H9 (cell line): ENCODE measurements around the gene TMEM107. TPM values are rescaled to one million over a fixed set of nuclear protein-coding genes. Genes with fewer than 3 reads are reported as not detected.

Experiments
- DNase-seq: peaks from one replicate; pipeline ENCODE4 v3.0.0-alpha.2; 2017
- H2AFZ ChIP-seq: one replicate; pipeline ENCODE4 v1.6.1; 2013; ENCODE audit warnings: mild to moderate bottlenecking, low read length, control low read depth, moderate library complexity
- H2AK5ac ChIP-seq: 2 replicates; pipeline ENCODE4 v1.6.1; 2013; ENCODE audit warnings: low read length, control low read depth, mixed read lengths; ENCODE audit not compliant: insufficient read length
- H2BK120ac ChIP-seq: one replicate; pipeline ENCODE4 v1.6.1; 2013; ENCODE audit warnings: low read depth, mild to moderate bottlenecking, low read length, control low read depth, inconsistent platforms; ENCODE audit not compliant: poor library complexity, severe bottlenecking
- H2BK12ac ChIP-seq: 2 replicates; pipeline ENCODE4 v1.6.1; 2013; ENCODE audit warnings: low read length, control low read depth, mixed read lengths, low read depth; ENCODE audit not compliant: insufficient read length
- H2BK15ac ChIP-seq: 2 replicates; pipeline ENCODE4 v1.6.1; 2013; ENCODE audit warnings: low read depth, low read length, control low read depth
- H2BK20ac ChIP-seq: one replicate; pipeline ENCODE4 v1.6.1; 2013; ENCODE audit warnings: low read depth, mild to moderate bottlenecking, low read length, control low read depth, inconsistent platforms; ENCODE audit not compliant: poor library complexity, severe bottlenecking
- H2BK5ac ChIP-seq: 2 replicates; pipeline ENCODE4 v1.6.1; 2013; ENCODE audit warnings: low read length, control low read depth, mixed read lengths; ENCODE audit not compliant: insufficient read length
- H3K14ac ChIP-seq: 2 replicates; pipeline ENCODE4 v1.6.1; 2013; ENCODE audit warnings: low read length, control low read depth; ENCODE audit not compliant: insufficient read depth
- H3K18ac ChIP-seq: 2 replicates; pipeline ENCODE4 v1.6.1; 2013; ENCODE audit warnings: low read depth, mild to moderate bottlenecking, mixed read lengths, low read length, control low read depth; ENCODE audit not compliant: insufficient read length
- H3K23ac ChIP-seq: 2 replicates; pipeline ENCODE4 v1.6.1; 2013; ENCODE audit warnings: low read length, control low read depth, mixed read lengths, low read depth; ENCODE audit not compliant: insufficient read length
- H3K23me2 ChIP-seq: 2 replicates; pipeline ENCODE4 v1.6.1; 2013; ENCODE audit warnings: low read depth, mild to moderate bottlenecking, mixed read lengths, low read length, control low read depth; ENCODE audit not compliant: insufficient read length, poor library complexity, severe bottlenecking
- H3K27ac ChIP-seq: 2 replicates; pipeline ENCODE4 v1.5.1; 2013; ENCODE audit warnings: low read length, control low read depth, mixed read lengths, low read depth; ENCODE audit not compliant: insufficient read length
- H3K27me3 ChIP-seq: 2 replicates; pipeline ENCODE4 v1.6.1; 2013; ENCODE audit warnings: low read length, control low read depth, inconsistent platforms; ENCODE audit not compliant: insufficient read depth
- H3K4ac ChIP-seq: 2 replicates; pipeline ENCODE4 v1.6.1; 2013; ENCODE audit warnings: low read depth, mild to moderate bottlenecking, control low read depth, inconsistent platforms, low read length, moderate library complexity
- H3K4me1 ChIP-seq: 2 replicates; pipeline ENCODE4 v1.6.1; 2013; ENCODE audit warnings: low read length, control low read depth, inconsistent platforms; ENCODE audit not compliant: insufficient read depth
- H3K4me2 ChIP-seq: 2 replicates; pipeline ENCODE4 v1.6.1; 2013; ENCODE audit warnings: low read length, control low read depth, mixed read lengths; ENCODE audit not compliant: insufficient read length, insufficient read depth
- H3K56ac ChIP-seq: 2 replicates; pipeline ENCODE4 v1.6.1; 2013; ENCODE audit warnings: low read depth, mild to moderate bottlenecking, mixed read lengths, low read length, control low read depth; ENCODE audit not compliant: insufficient read length
- H3K79me1 ChIP-seq: 2 replicates; pipeline ENCODE4 v1.6.1; 2013; ENCODE audit warnings: low read depth, mild to moderate bottlenecking, moderate library complexity, low read length, control low read depth, inconsistent platforms; ENCODE audit not compliant: insufficient read depth, poor library complexity, severe bottlenecking
- H3K79me2 ChIP-seq: 2 replicates; pipeline ENCODE4 v1.6.1; 2013; ENCODE audit warnings: low read length, control low read depth, inconsistent platforms; ENCODE audit not compliant: insufficient read depth
- H3K9ac ChIP-seq: 2 replicates; pipeline ENCODE4 v1.6.1; 2013; ENCODE audit warnings: low read length, control low read depth, mixed read lengths; ENCODE audit not compliant: insufficient read length; ENCODE audit errors: extremely low read depth
- H3K9me3 ChIP-seq: one replicate; pipeline ENCODE4 v1.6.1; 2013; ENCODE audit warnings: low read depth, low read length, inconsistent platforms; ENCODE audit not compliant: control insufficient read depth
- H3T11ph ChIP-seq: one replicate; pipeline ENCODE4 v1.6.1; 2013; ENCODE audit warnings: mild to moderate bottlenecking, low read length, control low read depth, inconsistent platforms
- H4K20me1 ChIP-seq: one replicate; pipeline ENCODE4 v1.6.1; 2013; ENCODE audit not compliant: control insufficient read depth, insufficient read length, insufficient read depth
- H4K5ac ChIP-seq: 2 replicates; pipeline ENCODE4 v1.6.1; 2013; ENCODE audit warnings: low read depth, mild to moderate bottlenecking, mixed read lengths, low read length, control low read depth; ENCODE audit not compliant: insufficient read length
- H4K8ac ChIP-seq: replicated peaks from 2 replicates; pipeline ENCODE4 v1.6.1; 2013; ENCODE audit warnings: low read length, control low read depth, mixed read lengths, low read depth; ENCODE audit not compliant: insufficient read length
- H4K91ac ChIP-seq: 2 replicates; pipeline ENCODE4 v1.6.1; 2013; ENCODE audit warnings: low read depth, mild to moderate bottlenecking, moderate library complexity, mixed read lengths, low read length, control low read depth; ENCODE audit not compliant: insufficient read length
- H3K27ac Mint-ChIP-seq, 3 experiments: 2 replicates in 2 of 3; 3 replicates in 1 of 3; pipeline ENCODE4 v1.8.0; 2020 to 2021; ENCODE audit warnings: mixed read lengths in 3 of 3, mild to moderate bottlenecking in 1 of 3, moderate library complexity in 1 of 3
- H3K27me3 Mint-ChIP-seq: 2 replicates; pipeline ENCODE4 v1.8.0; 2021; ENCODE audit warnings: low read depth, mild to moderate bottlenecking, moderate library complexity, mixed read lengths
- H3K36me3 Mint-ChIP-seq, 3 experiments: 2 replicates in 2 of 3; 3 replicates in 1 of 3; pipeline ENCODE4 v1.8.0; 2020 to 2021; ENCODE audit warnings: low read depth in 3 of 3, mixed read lengths in 3 of 3; ENCODE audit not compliant: insufficient read depth in 1 of 3
- H3K4me1 Mint-ChIP-seq, 2 experiments: 2 replicates each; pipeline ENCODE4 v1.8.0; 2020; ENCODE audit warnings: mixed read lengths in 2 of 2
- H3K4me3 Mint-ChIP-seq, 2 experiments: 2 replicates in 1 of 2; 3 replicates in 1 of 2; pipeline ENCODE4 v1.8.0; 2020 to 2021; ENCODE audit warnings: mild to moderate bottlenecking in 2 of 2, mixed read lengths in 2 of 2, moderate library complexity in 1 of 2
- H3K9me3 Mint-ChIP-seq, 2 experiments: 2 replicates in 1 of 2; 3 replicates in 1 of 2; pipeline ENCODE4 v1.8.0; 2020; ENCODE audit warnings: mild to moderate bottlenecking in 2 of 2, mixed read lengths in 2 of 2, moderate library complexity in 1 of 2
- WGBS: extraction: QIAGEN DNeasy Blood & Tissue Kit; methylation state at CpG from one replicate; pipeline ENCODE4 v1.1.7; 2013; ENCODE audit warnings: missing lambda C conversion rate, low lambda C conversion rate, mixed read lengths; ENCODE audit not compliant: insufficient read length; ENCODE audit errors: extremely low coverage; 5-methylcytosine and 5-hydroxymethylcytosine counted together
- total RNA-seq: library from RNA; stranded (reverse); gene quantifications from 2 replicates; pipeline ENCODE4 v1.2.1, GENCODE V29; 2021
- TF ChIP-seq, protein P1 (sequence below): fragments of 200-600 bp; sonication (generic); conservative IDR thresholded peaks from 3 replicates; pipeline ENCODE4 v1.8.0; 2021; ENCODE audit warnings: antibody characterized with exemption, mild to moderate bottlenecking

Gene TMEM107
- total RNA-seq, 1 experiment from 2014 or later = 12.7 TPM

- Histone ChIP-seq H2BK12ac (no peak overlapping the region), H2BK120ac (no peak overlapping the region), H2BK5ac (no peak overlapping the region), H3K4ac (no peak overlapping the region), H3K4me2 (no peak overlapping the region), H3K4me1 (peaks cover 9% of the 10 kb centered on the region; the same call in 1 of the 2 replicates), H3K9me3 (no peaks in the 10 kb centered on the region), H3K23ac (no peak overlapping the region), H3K27ac (no peak overlapping the region), H3K18ac (no peak overlapping the region), H3T11ph (no peak overlapping the region), H2AK5ac (no peak overlapping the region), H2BK15ac (no peak overlapping the region), H4K8ac (no peak overlapping the region), H3K27me3 (peaks cover 2% of the 10 kb centered on the region; the same call in 1 of the 2 replicates), H4K5ac (no peak overlapping the region), H3K9ac (no peak overlapping the region), H2BK20ac (no peak overlapping the region), H4K20me1 (peaks cover 3% of the 10 kb centered on the region), H3K23me2 (peaks cover 16% of the 10 kb centered on the region), H3K79me1 (no peaks in the 10 kb centered on the region), H2AFZ (no peak overlapping the region), H3K79me2 (no peaks in the 10 kb centered on the region), H3K56ac (no peak overlapping the region), H3K14ac (no peak overlapping the region), H4K91ac (no peak overlapping the region)
- Mint-ChIP-seq H3K36me3 (no peaks in the 10 kb centered on the region), H3K9me3 (no peaks in the 10 kb centered on the region), H3K4me1 (peaks cover 8% of the 10 kb centered on the region in 2 experiments), H3K27me3 (peaks cover 8% of the 10 kb centered on the region), H3K27ac (peak overlapping the region in 2 of 3 experiments; percentile 1 to 75; a peak in 3 of 7 replicates), H3K4me3 (no peak overlapping the region)
- WGBS = no CpG with 5 or more reads among the region's 6 CpGs
- no peak for DNase-seq
- TF ChIP-seq, protein P1, sequence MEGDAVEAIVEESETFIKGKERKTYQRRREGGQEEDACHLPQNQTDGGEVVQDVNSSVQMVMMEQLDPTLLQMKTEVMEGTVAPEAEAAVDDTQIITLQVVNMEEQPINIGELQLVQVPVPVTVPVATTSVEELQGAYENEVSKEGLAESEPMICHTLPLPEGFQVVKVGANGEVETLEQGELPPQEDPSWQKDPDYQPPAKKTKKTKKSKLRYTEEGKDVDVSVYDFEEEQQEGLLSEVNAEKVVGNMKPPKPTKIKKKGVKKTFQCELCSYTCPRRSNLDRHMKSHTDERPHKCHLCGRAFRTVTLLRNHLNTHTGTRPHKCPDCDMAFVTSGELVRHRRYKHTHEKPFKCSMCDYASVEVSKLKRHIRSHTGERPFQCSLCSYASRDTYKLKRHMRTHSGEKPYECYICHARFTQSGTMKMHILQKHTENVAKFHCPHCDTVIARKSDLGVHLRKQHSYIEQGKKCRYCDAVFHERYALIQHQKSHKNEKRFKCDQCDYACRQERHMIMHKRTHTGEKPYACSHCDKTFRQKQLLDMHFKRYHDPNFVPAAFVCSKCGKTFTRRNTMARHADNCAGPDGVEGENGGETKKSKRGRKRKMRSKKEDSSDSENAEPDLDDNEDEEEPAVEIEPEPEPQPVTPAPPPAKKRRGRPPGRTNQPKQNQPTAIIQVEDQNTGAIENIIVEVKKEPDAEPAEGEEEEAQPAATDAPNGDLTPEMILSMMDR = no peak
These were observed 14.3 kb upstream of the TMEM107 start for GRCh38 chr17:8190506-8190905.
